GM18517 (cell line): ENCODE measurements around the gene GALNT5.
"Not testable (repeated sequence)": the region's sequence is repeated elsewhere in the genome, so short reads cannot be mapped to it uniquely, and the experiment has no call there.

Source experiments
- ATAC-seq: cut with Tn5 transposase; IDR thresholded peaks from one replicate; pipeline ENCODE4 v1.9.1; 2021; ENCODE audit warnings: mild to moderate bottlenecking, moderate library complexity; ENCODE audit not compliant: unreplicated experiment

Gene GALNT5

GRCh38 chr2:157257312-157258252 is at the start of gene GALNT5:
Gene GALNT5, plus strand, starts transcription at chr2:157257705. Its CDS starts 378 bp downstream, at chr2:157258083.
- ATAC-seq, result no peak

GRCh38 chr2:157216286-157216965 is 41.1 kb upstream of the GALNT5 start:
- no peak for ATAC-seq

GRCh38 chr2:157217409-157217808 is 40.1 kb upstream of the GALNT5 start:
- ATAC-seq, result no peak

- ATAC-seq, result no peak
Measured at GRCh38 chr2:157218911-157219310, 38.6 kb upstream of the GALNT5 start.

GRCh38 chr2:157220502-157220901 is 37.0 kb upstream of the GALNT5 start:
- no peak for ATAC-seq

GRCh38 chr2:157221394-157221988 is 36.0 kb upstream of the GALNT5 start:
- ATAC-seq, result no peak

GRCh38 chr2:157223624-157224205 is 33.8 kb upstream of the GALNT5 start:
- ATAC-seq, result no peak

GRCh38 chr2:157224448-157224847 is 33.1 kb upstream of the GALNT5 start:
- ATAC-seq, result not testable (repeated sequence)

GRCh38 chr2:157227592-157227991 is 29.9 kb upstream of the GALNT5 start:
- no peak for ATAC-seq

GRCh38 chr2:157228946-157229345 is 28.6 kb upstream of the GALNT5 start:
- ATAC-seq, result no peak

- no peak for ATAC-seq
Measured at GRCh38 chr2:157229572-157229971, 27.9 kb upstream of the GALNT5 start.

- no peak for ATAC-seq
Measured at GRCh38 chr2:157231476-157231875, 26.0 kb upstream of the GALNT5 start.

- no peak for ATAC-seq
Measured at GRCh38 chr2:157233506-157233905, 24.0 kb upstream of the GALNT5 start.

- no peak for ATAC-seq
Measured at GRCh38 chr2:157236404-157236803, 21.1 kb upstream of the GALNT5 start.

GRCh38 chr2:157238296-157238695 is 19.2 kb upstream of the GALNT5 start:
- no peak for ATAC-seq

- ATAC-seq, result no peak
Measured at GRCh38 chr2:157244691-157245090, 12.8 kb upstream of the GALNT5 start.

- no peak for ATAC-seq
Measured at GRCh38 chr2:157245144-157245840, 12.2 kb upstream of the GALNT5 start.

- peak; percentile 96 for ATAC-seq
Measured at GRCh38 chr2:157245846-157246764, 11.4 kb upstream of the GALNT5 start.

- no peak for ATAC-seq
Measured at GRCh38 chr2:157246765-157247407, 10.6 kb upstream of the GALNT5 start.
